OCI-LY7 (cell line): ENCODE data around the gene RPL35. TPM values are rescaled to one million over a fixed set of nuclear protein-coding genes. Genes with fewer than 3 reads are reported as not detected.
A peak's percentile ranks its signal among the peaks of the same experiment; 100 is the strongest.

Experiments
- BruUV-seq: library from RNA; stranded (reverse); fragments of 400-500 nt; replicated peaks from 2 replicates; lab custom pipeline; 2021; lab: Mats Ljungman, UMichigan
- CTCF ChIA-PET: fragments of 300-600 bp; sonication (Branson Sonifier 250); formaldehyde crosslinking; loops from one replicate; lab custom pipeline; 2022; ENCODE audit warnings: antibody characterized with exemption; ENCODE audit not compliant: unreplicated experiment; lab: Charles Lee
- POLR2A ChIA-PET: fragments of 300-600 bp; sonication (Branson Sonifier 250); formaldehyde crosslinking; loops from one replicate; lab custom pipeline; 2022; ENCODE audit warnings: antibody characterized with exemption; lab: Charles Lee
- DNase-seq: peaks from one replicate; pipeline ENCODE4 v3.0.0-alpha.2; 2015; ENCODE audit warnings: low spot score
- H2AFZ ChIP-seq: fragments of 200-600 bp; sonication (generic), shearing (Covaris generic); 2 replicates; pipeline ENCODE4 v1.6.1; 2014; ENCODE audit warnings: mild to moderate bottlenecking, antibody characterized with exemption, low read length, moderate library complexity
- H3K27ac ChIP-seq: fragments of 200-600 bp; sonication (generic); 2 replicates; pipeline ENCODE4 v1.5.1; 2014; ENCODE audit warnings: mixed run types, low read depth, mild to moderate bottlenecking, moderate library complexity, low read length, inconsistent platforms; ENCODE audit not compliant: poor library complexity, severe bottlenecking
- H3K36me3 ChIP-seq: fragments of 200-600 bp; sonication (generic); 2 replicates; pipeline ENCODE4 v1.6.1; 2014; ENCODE audit warnings: mild to moderate bottlenecking, antibody characterized with exemption, low read length, moderate library complexity, mixed read lengths; ENCODE audit not compliant: insufficient read depth
- H3K4me1 ChIP-seq: fragments of 200-600 bp; sonication (generic); 2 replicates; pipeline ENCODE4 v1.5.1; 2014; ENCODE audit warnings: mild to moderate bottlenecking, low read length; ENCODE audit not compliant: insufficient read depth, poor library complexity, severe bottlenecking
- H3K4me2 ChIP-seq: fragments of 200-600 bp; sonication (generic); 2 replicates; pipeline ENCODE4 v1.6.1; 2014; ENCODE audit warnings: mild to moderate bottlenecking, low read length
- H3K4me3 ChIP-seq: fragments of 200-600 bp; sonication (generic); 2 replicates; pipeline ENCODE4 v1.5.1; 2014; ENCODE audit warnings: mild to moderate bottlenecking, low read depth, low read length; ENCODE audit not compliant: poor library complexity, severe bottlenecking
- H3K79me2 ChIP-seq: fragments of 200-600 bp; sonication (generic); 2 replicates; pipeline ENCODE4 v1.6.1; 2016; ENCODE audit warnings: low read depth, mild to moderate bottlenecking, low read length, moderate library complexity, mixed read lengths; ENCODE audit not compliant: insufficient read depth
- H3K9me2 ChIP-seq: fragments of 200-600 bp; sonication (generic); 2 replicates; pipeline ENCODE4 v1.6.1; 2016; ENCODE audit warnings: mild to moderate bottlenecking, low read length, mixed read lengths; ENCODE audit not compliant: insufficient read depth
- H3K9me3 ChIP-seq: fragments of 200-600 bp; sonication (generic); 2 replicates; pipeline ENCODE4 v1.6.1; 2014; ENCODE audit warnings: mild to moderate bottlenecking, mixed run types, low read length, mixed read lengths
- H4K20me1 ChIP-seq: fragments of 200-600 bp; sonication (generic); 2 replicates; pipeline ENCODE4 v1.6.1; 2014; ENCODE audit warnings: mild to moderate bottlenecking, antibody characterized with exemption, low read length, moderate library complexity, mixed read lengths; ENCODE audit not compliant: insufficient read depth
- CTCF ChIP-seq: fragments of 200-600 bp; sonication (generic); conservative IDR thresholded peaks from 2 replicates; pipeline ENCODE4 v1.5.1; 2014; ENCODE audit warnings: mild to moderate bottlenecking, antibody characterized with exemption, low read length, moderate library complexity, mixed read lengths
- EZH2phosphoT487 ChIP-seq: fragments of 200-600 bp; sonication (generic); IDR thresholded peaks from 2 replicates; pipeline ENCODE4 v1.6.1; 2018; ENCODE audit warnings: low read depth, borderline replicate concordance, mild to moderate bottlenecking, mixed run types, antibody characterized with exemption, low read length, moderate library complexity, mixed read lengths
- intact Hi-C: fragments of 100-400 bp; cut with micrococcal nuclease; formaldehyde crosslinking; loops from one replicate; pipeline ENCODE4 v1.10.0; 2022; ENCODE audit not compliant: unreplicated experiment
- total RNA-seq, 2 experiments: library from RNA; depleted of rRNA in 1 of 2; stranded (reverse); fragments of >200 nt in 1 of 2; shearing (Covaris generic) in 1 of 2; gene quantifications; 2 replicates each; pipeline ENCODE4 v1.2.3, GENCODE V29; 2014 to 2022

Gene RPL35
- total RNA-seq, 2 experiments from 2014 or later: 1,713 to 6,190 TPM

GRCh38 chr9:124879226-124879625, 17.5 kb upstream of the RPL35 start:
- POLR2A ChIA-PET: interaction anchor here (0.7 to 1.4 kb wide), 2 partner anchors 9 to 85 kb away, joined by 3 to 4 read pairs; no protein-coding TSS in a partner anchor

GRCh38 chr9:124878518-124878917, 16.8 kb upstream of the RPL35 start:
- H3K79me2 ChIP-seq: peaks cover 18% of the 10 kb centered on the region
- no peaks in the 10 kb centered on the region for H3K9me3 ChIP-seq
- no peak for DNase-seq
- H2AFZ ChIP-seq: no peak overlapping the region
- ChIA-PET POLR2A (interaction anchor here (0.7 kb wide), 2 partner anchors 34 to 85 kb away, joined by 3 read pairs; no protein-coding TSS in a partner anchor), CTCF (no interaction called here)
- intact Hi-C loops: no loop called here
- peaks cover 79% of the 10 kb centered on the region for H3K36me3 ChIP-seq
- TF ChIP-seq EZH2phosphoT487 (no peak), CTCF (no peak)
- H3K4me1 ChIP-seq: peaks cover 27% of the 10 kb centered on the region
- BruUV-seq: TSS peak; percentile 61
- H3K4me2 ChIP-seq: no peak overlapping the region
- H3K9me2 ChIP-seq: no peaks in the 10 kb centered on the region
- H3K27ac ChIP-seq: no peak overlapping the region
- no peak overlapping the region for H3K4me3 ChIP-seq
- peaks cover 6% of the 10 kb centered on the region; the same call in 1 of the 2 replicates for H4K20me1 ChIP-seq

More at GRCh38 chr9:124879226-124879625, 17.5 kb upstream of the RPL35 start:
- no peak for TF ChIP-seq CTCF
- TF ChIP-seq EZH2phosphoT487: no peak
- H4K20me1 ChIP-seq: no peaks in the 10 kb centered on the region; the same call in 1 of the 2 replicates
- H3K36me3 ChIP-seq: peaks cover 72% of the 10 kb centered on the region
- peaks cover 11% of the 10 kb centered on the region; the same call in 1 of the 2 replicates for H3K79me2 ChIP-seq
- H3K9me3 ChIP-seq: no peaks in the 10 kb centered on the region
- no peak overlapping the region for H3K4me3 ChIP-seq
- CTCF ChIA-PET: no interaction called here
- intact Hi-C loops: no loop called here
- no peak overlapping the region for H3K4me2 ChIP-seq
- BruUV-seq: no TSS peak
- no peak overlapping the region for H3K27ac ChIP-seq
- no peak overlapping the region for H2AFZ ChIP-seq
- no peaks in the 10 kb centered on the region for H3K9me2 ChIP-seq
- DNase-seq: no peak
- peaks cover 20% of the 10 kb centered on the region for H3K4me1 ChIP-seq

- CTCF ChIA-PET: no interaction called here
- POLR2A ChIA-PET: interaction anchor here (0.7 to 1.3 kb wide), 3 partner anchors 10 to 34 kb away, joined by 3 read pairs; no protein-coding TSS in a partner anchor
- intact Hi-C loops: no loop called here
- Histone ChIP-seq H2AFZ (no peak overlapping the region), H3K4me1 (peaks cover 32% of the 10 kb centered on the region), H3K27ac (no peak overlapping the region), H3K79me2 (peaks cover 23% of the 10 kb centered on the region), H3K36me3 (peaks cover 84% of the 10 kb centered on the region), H3K4me3 (no peak overlapping the region), H3K9me2 (no peaks in the 10 kb centered on the region), H4K20me1 (peaks cover 11% of the 10 kb centered on the region; the same call in 1 of the 2 replicates), H3K9me3 (no peaks in the 10 kb centered on the region), H3K4me2 (no peak overlapping the region)
- no peak for DNase-seq
- TF ChIP-seq EZH2phosphoT487 (no peak), CTCF (no peak)
- BruUV-seq: no TSS peak
Measured at GRCh38 chr9:124878021-124878420, 16.3 kb upstream of the RPL35 start.
